Liver (tissue), 9 donors: ENCODE data around the gene DUS4L. TPM values are rescaled to one million over a fixed set of nuclear protein-coding genes. Genes with fewer than 3 reads are reported as not detected.

ENCODE experiments used
- DNase-seq: peaks from one replicate; pipeline ENCODE4 v3.0.0-alpha.2; 2017; ENCODE audit warnings: low spot score
- H3K27ac ChIP-seq, 2 donors: one replicate each; pipeline ENCODE4 v1.7.0; 2013; ENCODE audit warnings: inconsistent platforms in 2 of 2, low read length in 2 of 2, control low read depth in 1 of 2, low read depth in 1 of 2, mild to moderate bottlenecking in 1 of 2
- H3K27me3 ChIP-seq, 4 donors: one replicate each; pipeline versions ENCODE4 v1.6.1 to v1.7.0; 2013; ENCODE audit warnings: low read length in 3 of 4, inconsistent platforms in 1 of 4, mild to moderate bottlenecking in 1 of 4, moderate library complexity in 1 of 4; ENCODE audit not compliant: control insufficient read depth in 4 of 4, insufficient read depth in 4 of 4
- H3K36me3 ChIP-seq, 4 donors: one replicate each; pipeline versions ENCODE4 v1.6.1 to v1.7.0; 2013; ENCODE audit warnings: low read length in 3 of 4, mild to moderate bottlenecking in 3 of 4, low read depth in 1 of 4, moderate library complexity in 1 of 4; ENCODE audit not compliant: control insufficient read depth in 4 of 4, insufficient read depth in 3 of 4
- H3K4me1 ChIP-seq, 4 donors: one replicate each; pipeline versions ENCODE4 v1.6.1 to v1.7.0; 2013; ENCODE audit warnings: low read length in 3 of 4, mild to moderate bottlenecking in 3 of 4, moderate library complexity in 1 of 4; ENCODE audit not compliant: control insufficient read depth in 4 of 4, insufficient read depth in 4 of 4
- H3K4me3 ChIP-seq, 3 donors: one replicate each; pipeline versions ENCODE4 v1.6.1 to v1.7.0; 2013; ENCODE audit warnings: low read length in 3 of 3, control low read depth in 1 of 3, low read depth in 1 of 3, mild to moderate bottlenecking in 1 of 3
- H3K9ac ChIP-seq, 2 donors: one replicate each; pipeline ENCODE4 v1.7.0; 2013; ENCODE audit warnings: low read length in 2 of 2, mild to moderate bottlenecking in 2 of 2, moderate library complexity in 2 of 2, control low read depth in 1 of 2, low read depth in 1 of 2
- H3K9me3 ChIP-seq, 4 donors: one replicate each; pipeline versions ENCODE4 v1.6.1 to v1.7.0; 2013; ENCODE audit warnings: low read length in 3 of 4; ENCODE audit not compliant: control insufficient read depth in 4 of 4
- EGR1 ChIP-seq, 2 donors: IDR thresholded peaks; 2 replicates each; pipeline ENCODE4 v1.6.1; 2016 to 2018; ENCODE audit warnings: antibody characterized with exemption in 2 of 2, low read depth in 2 of 2
- FOXA1 ChIP-seq: IDR thresholded peaks from 2 replicates; pipeline ENCODE4 v1.6.1; 2016; ENCODE audit warnings: antibody characterized with exemption
- FOXA2 ChIP-seq: IDR thresholded peaks from 2 replicates; pipeline ENCODE4 v1.6.1; 2016; ENCODE audit warnings: antibody characterized with exemption
- GABPA ChIP-seq, 2 donors: IDR thresholded peaks in 1 of 2; conservative IDR thresholded peaks in 1 of 2; 2 replicates each; pipeline ENCODE4 v1.6.1; 2016; ENCODE audit warnings: antibody characterized with exemption in 2 of 2, mild to moderate bottlenecking in 1 of 2, moderate library complexity in 1 of 2
- HNF4A ChIP-seq, 2 donors: conservative IDR thresholded peaks; 2 replicates each; pipeline ENCODE4 v1.6.1; 2016; ENCODE audit warnings: antibody characterized with exemption in 2 of 2, mild to moderate bottlenecking in 2 of 2
- HNF4G ChIP-seq: IDR thresholded peaks from 2 replicates; pipeline ENCODE4 v1.6.1; 2016; ENCODE audit warnings: antibody characterized with exemption
- JUND ChIP-seq, 2 donors: IDR thresholded peaks; 2 replicates each; pipeline ENCODE4 v1.6.1; 2016; ENCODE audit warnings: antibody characterized with exemption in 2 of 2
- NR2F2 ChIP-seq: IDR thresholded peaks from 2 replicates; pipeline ENCODE4 v1.6.1; 2016; ENCODE audit warnings: antibody characterized with exemption
- RAD21 ChIP-seq, 2 donors: IDR thresholded peaks; 2 replicates each; pipeline ENCODE4 v1.6.1; 2016; ENCODE audit warnings: antibody characterized with exemption in 2 of 2, mild to moderate bottlenecking in 2 of 2
- RXRA ChIP-seq, 2 donors: IDR thresholded peaks; 2 replicates each; pipeline ENCODE4 v1.6.1; 2017 to 2018; ENCODE audit warnings: antibody characterized with exemption in 2 of 2, mild to moderate bottlenecking in 1 of 2
- SP1 ChIP-seq: IDR thresholded peaks from 2 replicates; pipeline ENCODE4 v1.6.1; 2018; ENCODE audit warnings: antibody characterized with exemption, mild to moderate bottlenecking
- TAF1 ChIP-seq: conservative IDR thresholded peaks from 2 replicates; pipeline ENCODE4 v1.6.1; 2016; ENCODE audit warnings: antibody characterized with exemption, mild to moderate bottlenecking
- YY1 ChIP-seq: IDR thresholded peaks from 2 replicates; pipeline ENCODE4 v1.6.1; 2016; ENCODE audit warnings: antibody characterized with exemption, mild to moderate bottlenecking
- WGBS: extraction: QIAGEN DNeasy Blood & Tissue Kit; methylation state at CpG from one replicate; pipeline ENCODE4 v1.1.7; 2013; 5-methylcytosine and 5-hydroxymethylcytosine counted together
- polyA plus RNA-seq, 2 donors: library from polyadenylated mRNA; stranded (reverse) in 1 of 2; unstranded in 1 of 2; fragments of 200-250 nt in 1 of 2; fragments of >200 nt in 1 of 2; fragmentation: Nextera tagmentation in 1 of 2; extraction: Ambion mirVana in 1 of 2; gene quantifications; one replicate each; pipeline versions ENCODE4 v1.2.1 to v1.2.3, GENCODE V29; 2013 to 2015
- total RNA-seq, 2 donors: library from RNA; depleted of rRNA; stranded (reverse); fragments of >200 nt; gene quantifications; one replicate each; pipeline ENCODE4 v1.2.3, GENCODE V29; 2014
- TF ChIP-seq, protein P1 (sequence below): IDR thresholded peaks from 2 replicates; pipeline ENCODE4 v1.6.1; 2016; ENCODE audit warnings: antibody characterized with exemption
- TF ChIP-seq, protein P2 (sequence below): fragments of 150-350 bp; IDR thresholded peaks from 2 replicates; pipeline ENCODE4 v1.5.1; 2017; ENCODE audit warnings: improper control_type of control experiment, low read depth, low read length; ENCODE audit not compliant: missing input control
- TF ChIP-seq, protein P3 (sequence below): IDR thresholded peaks from 2 replicates; pipeline ENCODE4 v1.6.1; 2016; ENCODE audit warnings: antibody characterized with exemption, mild to moderate bottlenecking
- TF ChIP-seq, protein P4 (sequence below): IDR thresholded peaks from 2 replicates; pipeline ENCODE4 v1.6.1; 2016; ENCODE audit warnings: antibody characterized with exemption
- TF ChIP-seq, protein P5 (sequence below): IDR thresholded peaks from 2 replicates; pipeline ENCODE4 v1.6.1; 2016; ENCODE audit warnings: antibody characterized with exemption
- donor health status: healthy.
- donor health status: healthy.
- donor health status: healthy.
- donor health status: healthy.
- donor health status: healthy.

DUS4L gene
- total and polyA plus RNA-seq, 4 donors = 1.9 to 5.3 (median 3.5) TPM

DNA sequence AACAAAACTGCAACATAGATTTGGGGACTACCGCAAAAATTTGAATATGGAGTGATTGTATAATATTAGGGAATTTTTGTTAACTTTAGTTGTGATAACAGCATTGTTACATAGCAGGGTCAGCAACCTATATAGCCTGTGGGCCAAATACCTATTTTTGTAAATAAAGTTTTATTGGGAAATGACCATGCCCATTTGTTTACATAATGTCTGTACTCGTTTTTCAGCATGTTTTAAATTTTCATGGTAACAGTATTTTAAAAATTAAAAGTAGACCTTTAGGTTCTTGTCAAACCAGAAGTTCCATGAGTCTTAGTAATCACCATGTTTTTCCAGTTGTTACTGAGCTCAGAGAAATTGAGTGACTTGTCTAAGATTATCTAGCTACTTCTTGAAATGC is 20.9 kb downstream of the DUS4L start:
- Histone ChIP-seq H3K4me1 (peaks cover 0 to 15% (median 5%) of the 10 kb centered on the region in 4 donors), H3K27me3 (no peaks in the 10 kb centered on the region), H3K36me3 (peaks cover 0 to 3% (median 0%) of the 10 kb centered on the region in 4 donors), H3K4me3 (no peak overlapping the region), H3K27ac (no peak overlapping the region), H3K9ac (no peak overlapping the region), H3K9me3 (no peaks in the 10 kb centered on the region)
- TF ChIP-seq JUND (IDR thresholded peaks at IDR 0.05) (no peak), HNF4A (conservative IDR thresholded peaks at IDR 0.05) (no peak)
- no peak for DNase-seq
- 84% methylated on average over 2 of the region's 2 CpGs for WGBS

DNA sequence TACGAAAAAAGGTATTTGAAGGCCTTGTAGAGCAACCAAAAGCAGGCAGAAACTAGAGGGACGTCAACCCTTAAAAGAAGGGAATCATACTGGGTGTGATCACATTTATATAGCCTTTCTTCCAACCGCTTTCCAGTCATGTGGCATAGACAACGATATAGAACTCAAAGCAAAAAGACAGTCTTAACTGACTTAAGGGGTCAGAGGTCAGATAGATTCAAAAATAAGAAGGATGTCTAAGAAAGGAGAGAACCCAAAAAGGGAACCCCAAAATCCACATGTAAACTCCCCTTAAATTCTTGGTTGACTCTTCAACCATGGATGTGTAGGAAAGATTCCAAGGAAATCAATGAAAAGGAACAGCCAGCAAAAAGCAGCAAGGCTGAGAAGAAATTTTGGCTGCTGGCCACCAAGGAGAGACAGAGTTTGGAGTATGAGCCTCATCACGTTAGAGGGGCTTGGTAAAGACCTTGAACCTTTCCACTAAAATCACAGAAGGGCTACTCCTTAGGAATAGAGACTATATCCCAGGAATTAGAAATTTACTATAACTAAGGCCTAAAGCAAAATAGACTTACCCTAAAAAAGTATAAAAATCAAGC is 24.9 kb downstream of the DUS4L start:
- WGBS = 97% methylated on average over 5 of the region's 5 CpGs
- TF ChIP-seq YY1 (no peak), SP1 (no peak), JUND (IDR thresholded peaks at IDR 0.05) (no peak)

DNA sequence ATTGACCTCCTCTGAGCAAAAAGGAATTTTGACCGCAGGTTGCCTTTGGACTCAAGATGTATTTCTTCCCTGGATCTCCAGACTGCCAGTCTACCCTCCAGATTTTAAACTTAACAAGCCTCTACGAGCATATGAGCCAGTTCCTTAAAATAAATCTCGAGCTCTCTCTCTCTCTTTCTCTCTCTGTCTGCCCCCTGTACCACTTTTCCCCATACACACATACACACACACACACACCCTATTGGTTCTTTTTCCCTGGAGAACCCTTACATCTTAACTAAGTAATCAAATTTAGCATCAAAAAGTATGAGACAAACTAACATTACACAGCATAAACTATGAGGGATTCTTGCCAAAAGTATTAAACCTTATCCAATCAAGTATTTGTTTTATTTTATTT is 27.6 kb downstream of the DUS4L start:
- Histone ChIP-seq H3K4me1 (no peaks in the 10 kb centered on the region), H3K27me3 (no peaks in the 10 kb centered on the region), H3K36me3 (peaks cover 1 to 9% (median 6%) of the 10 kb centered on the region in 4 donors), H3K4me3 (no peak overlapping the region), H3K9ac (no peak overlapping the region), H3K27ac (no peak overlapping the region), H3K9me3 (no peaks in the 10 kb centered on the region)
- TF ChIP-seq, protein P1, sequence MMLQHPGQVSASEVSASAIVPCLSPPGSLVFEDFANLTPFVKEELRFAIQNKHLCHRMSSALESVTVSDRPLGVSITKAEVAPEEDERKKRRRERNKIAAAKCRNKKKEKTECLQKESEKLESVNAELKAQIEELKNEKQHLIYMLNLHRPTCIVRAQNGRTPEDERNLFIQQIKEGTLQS = no peak
- TF ChIP-seq TAF1 = no peak
- TF ChIP-seq YY1 = no peak
- no peak for TF ChIP-seq RXRA (IDR thresholded peaks at IDR 0.05)
- TF ChIP-seq FOXA2 = no peak
- TF ChIP-seq EGR1 (IDR thresholded peaks at IDR 0.05; ENCODE audit: low read depth in 2 of 2) = no peak
- TF ChIP-seq, protein P2, sequence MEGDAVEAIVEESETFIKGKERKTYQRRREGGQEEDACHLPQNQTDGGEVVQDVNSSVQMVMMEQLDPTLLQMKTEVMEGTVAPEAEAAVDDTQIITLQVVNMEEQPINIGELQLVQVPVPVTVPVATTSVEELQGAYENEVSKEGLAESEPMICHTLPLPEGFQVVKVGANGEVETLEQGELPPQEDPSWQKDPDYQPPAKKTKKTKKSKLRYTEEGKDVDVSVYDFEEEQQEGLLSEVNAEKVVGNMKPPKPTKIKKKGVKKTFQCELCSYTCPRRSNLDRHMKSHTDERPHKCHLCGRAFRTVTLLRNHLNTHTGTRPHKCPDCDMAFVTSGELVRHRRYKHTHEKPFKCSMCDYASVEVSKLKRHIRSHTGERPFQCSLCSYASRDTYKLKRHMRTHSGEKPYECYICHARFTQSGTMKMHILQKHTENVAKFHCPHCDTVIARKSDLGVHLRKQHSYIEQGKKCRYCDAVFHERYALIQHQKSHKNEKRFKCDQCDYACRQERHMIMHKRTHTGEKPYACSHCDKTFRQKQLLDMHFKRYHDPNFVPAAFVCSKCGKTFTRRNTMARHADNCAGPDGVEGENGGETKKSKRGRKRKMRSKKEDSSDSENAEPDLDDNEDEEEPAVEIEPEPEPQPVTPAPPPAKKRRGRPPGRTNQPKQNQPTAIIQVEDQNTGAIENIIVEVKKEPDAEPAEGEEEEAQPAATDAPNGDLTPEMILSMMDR = no peak
- TF ChIP-seq, protein P3, sequence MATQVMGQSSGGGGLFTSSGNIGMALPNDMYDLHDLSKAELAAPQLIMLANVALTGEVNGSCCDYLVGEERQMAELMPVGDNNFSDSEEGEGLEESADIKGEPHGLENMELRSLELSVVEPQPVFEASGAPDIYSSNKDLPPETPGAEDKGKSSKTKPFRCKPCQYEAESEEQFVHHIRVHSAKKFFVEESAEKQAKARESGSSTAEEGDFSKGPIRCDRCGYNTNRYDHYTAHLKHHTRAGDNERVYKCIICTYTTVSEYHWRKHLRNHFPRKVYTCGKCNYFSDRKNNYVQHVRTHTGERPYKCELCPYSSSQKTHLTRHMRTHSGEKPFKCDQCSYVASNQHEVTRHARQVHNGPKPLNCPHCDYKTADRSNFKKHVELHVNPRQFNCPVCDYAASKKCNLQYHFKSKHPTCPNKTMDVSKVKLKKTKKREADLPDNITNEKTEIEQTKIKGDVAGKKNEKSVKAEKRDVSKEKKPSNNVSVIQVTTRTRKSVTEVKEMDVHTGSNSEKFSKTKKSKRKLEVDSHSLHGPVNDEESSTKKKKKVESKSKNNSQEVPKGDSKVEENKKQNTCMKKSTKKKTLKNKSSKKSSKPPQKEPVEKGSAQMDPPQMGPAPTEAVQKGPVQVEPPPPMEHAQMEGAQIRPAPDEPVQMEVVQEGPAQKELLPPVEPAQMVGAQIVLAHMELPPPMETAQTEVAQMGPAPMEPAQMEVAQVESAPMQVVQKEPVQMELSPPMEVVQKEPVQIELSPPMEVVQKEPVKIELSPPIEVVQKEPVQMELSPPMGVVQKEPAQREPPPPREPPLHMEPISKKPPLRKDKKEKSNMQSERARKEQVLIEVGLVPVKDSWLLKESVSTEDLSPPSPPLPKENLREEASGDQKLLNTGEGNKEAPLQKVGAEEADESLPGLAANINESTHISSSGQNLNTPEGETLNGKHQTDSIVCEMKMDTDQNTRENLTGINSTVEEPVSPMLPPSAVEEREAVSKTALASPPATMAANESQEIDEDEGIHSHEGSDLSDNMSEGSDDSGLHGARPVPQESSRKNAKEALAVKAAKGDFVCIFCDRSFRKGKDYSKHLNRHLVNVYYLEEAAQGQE = no peak
- TF ChIP-seq, protein P4, sequence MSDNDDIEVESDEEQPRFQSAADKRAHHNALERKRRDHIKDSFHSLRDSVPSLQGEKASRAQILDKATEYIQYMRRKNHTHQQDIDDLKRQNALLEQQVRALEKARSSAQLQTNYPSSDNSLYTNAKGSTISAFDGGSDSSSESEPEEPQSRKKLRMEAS = no peak
- TF ChIP-seq FOXA1 = no peak
- TF ChIP-seq, protein P5, sequence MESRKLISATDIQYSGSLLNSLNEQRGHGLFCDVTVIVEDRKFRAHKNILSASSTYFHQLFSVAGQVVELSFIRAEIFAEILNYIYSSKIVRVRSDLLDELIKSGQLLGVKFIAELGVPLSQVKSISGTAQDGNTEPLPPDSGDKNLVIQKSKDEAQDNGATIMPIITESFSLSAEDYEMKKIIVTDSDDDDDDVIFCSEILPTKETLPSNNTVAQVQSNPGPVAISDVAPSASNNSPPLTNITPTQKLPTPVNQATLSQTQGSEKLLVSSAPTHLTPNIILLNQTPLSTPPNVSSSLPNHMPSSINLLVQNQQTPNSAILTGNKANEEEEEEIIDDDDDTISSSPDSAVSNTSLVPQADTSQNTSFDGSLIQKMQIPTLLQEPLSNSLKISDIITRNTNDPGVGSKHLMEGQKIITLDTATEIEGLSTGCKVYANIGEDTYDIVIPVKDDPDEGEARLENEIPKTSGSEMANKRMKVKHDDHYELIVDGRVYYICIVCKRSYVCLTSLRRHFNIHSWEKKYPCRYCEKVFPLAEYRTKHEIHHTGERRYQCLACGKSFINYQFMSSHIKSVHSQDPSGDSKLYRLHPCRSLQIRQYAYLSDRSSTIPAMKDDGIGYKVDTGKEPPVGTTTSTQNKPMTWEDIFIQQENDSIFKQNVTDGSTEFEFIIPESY = no peak
- no peak for TF ChIP-seq JUND (IDR thresholded peaks at IDR 0.05)
- TF ChIP-seq RAD21 (IDR thresholded peaks at IDR 0.05) = no peak
- no peak for TF ChIP-seq NR2F2
- TF ChIP-seq HNF4G = no peak
- no peak for TF ChIP-seq SP1
- no peak for TF ChIP-seq HNF4A (conservative IDR thresholded peaks at IDR 0.05)
- TF ChIP-seq GABPA (IDR thresholded peaks at IDR 0.05 in 1 of 2, conservative IDR thresholded peaks at IDR 0.05 in 1 of 2) = no peak
- WGBS = 90% methylated on average over 3 of the region's 3 CpGs
- no peak for DNase-seq

More for the DNA sequence above, 24.9 kb downstream of the DUS4L start:
- H3K36me3 ChIP-seq = peaks cover 0 to 3% (median under 1%) of the 10 kb centered on the region in 4 donors
- no peaks in the 10 kb centered on the region for H3K4me1 ChIP-seq
- H3K27ac ChIP-seq = no peak overlapping the region
- H3K9ac ChIP-seq = no peak overlapping the region
- no peaks in the 10 kb centered on the region for H3K9me3 ChIP-seq
- no peak for DNase-seq
- no peak overlapping the region for H3K4me3 ChIP-seq
- H3K27me3 ChIP-seq = no peaks in the 10 kb centered on the region
